Astrocyte of the hippocampus (primary cell): ENCODE results near the gene VMAC.
"Not testable (repeated sequence)": the region's sequence is repeated elsewhere in the genome, so short reads cannot be mapped to it uniquely, and the experiment has no call there.

Experiments
- DNase-seq: peaks from one replicate; pipeline ENCODE4 v3.0.0; 2011; ENCODE audit warnings: low read depth, low spot score

The VMAC gene

DNA sequence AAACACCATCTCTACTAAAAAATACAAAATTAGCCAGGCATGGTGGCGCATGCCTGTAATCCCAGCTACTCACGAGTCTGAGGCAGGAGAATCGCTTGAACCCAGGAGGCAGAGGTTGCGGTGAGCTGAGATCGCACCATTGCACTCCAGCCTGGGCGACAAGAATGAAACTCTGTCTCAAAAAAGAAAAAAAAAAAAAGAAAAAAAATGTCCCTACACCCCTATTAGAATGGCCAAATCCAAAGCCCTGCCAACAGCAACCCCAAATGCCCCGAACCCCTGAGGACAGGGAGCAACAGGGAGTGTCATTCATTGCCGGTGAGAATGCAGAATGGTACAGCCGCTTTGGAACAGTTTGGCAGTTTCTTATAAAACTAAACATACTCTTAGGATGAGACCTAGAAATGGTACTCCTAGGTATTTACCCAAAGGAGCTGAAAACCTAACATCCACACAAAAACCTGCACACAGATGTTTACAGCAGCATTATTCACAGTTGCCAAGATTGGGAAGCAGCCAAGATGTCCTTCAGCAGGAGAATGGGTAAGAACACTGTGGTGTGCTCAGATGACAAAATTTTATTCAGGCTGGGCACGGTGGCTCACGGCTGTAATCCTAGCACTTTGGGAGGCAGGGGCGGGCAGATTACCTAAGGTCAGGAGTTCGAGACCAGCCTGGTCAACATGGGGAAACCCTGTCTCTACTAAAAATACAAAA lies 21.4 kb upstream of the VMAC start:
- DNase-seq: not testable (repeated sequence)

DNA sequence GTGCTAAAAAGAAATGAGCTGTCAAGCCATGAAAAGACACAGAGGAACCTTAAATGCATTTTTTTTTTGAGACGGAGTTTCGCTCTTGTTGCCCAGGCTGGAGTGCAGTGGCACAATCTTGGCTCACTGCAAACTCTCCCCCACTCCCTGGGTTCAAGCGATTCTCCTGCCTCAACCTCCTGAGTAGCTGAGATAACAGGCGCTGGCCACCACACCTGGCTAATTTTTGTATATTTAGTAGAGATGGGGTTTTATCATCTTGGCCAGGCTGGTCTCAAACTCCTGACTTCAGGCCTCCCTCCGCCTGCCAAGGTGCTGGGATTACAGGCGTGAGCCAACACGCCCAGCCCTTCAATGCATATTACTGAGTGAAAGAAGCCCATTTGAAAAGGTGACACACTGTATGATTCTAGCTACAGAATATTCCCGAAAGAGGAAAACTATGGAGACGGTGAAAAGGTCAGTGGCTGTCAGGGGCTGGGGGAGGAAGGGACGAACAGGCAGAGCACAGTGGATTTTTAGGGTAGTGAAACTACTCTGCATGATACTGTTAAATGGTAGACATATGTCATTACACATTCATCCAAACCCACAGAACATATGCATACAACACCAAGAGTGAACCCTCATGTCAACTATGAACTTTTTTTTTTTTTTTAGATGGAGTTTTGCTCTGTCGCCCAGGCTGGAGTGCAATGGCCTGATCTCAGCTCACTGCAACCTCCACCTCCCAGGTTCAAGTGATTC lies 20.4 kb upstream of the VMAC start:
- DNase-seq: not testable (repeated sequence)

DNA sequence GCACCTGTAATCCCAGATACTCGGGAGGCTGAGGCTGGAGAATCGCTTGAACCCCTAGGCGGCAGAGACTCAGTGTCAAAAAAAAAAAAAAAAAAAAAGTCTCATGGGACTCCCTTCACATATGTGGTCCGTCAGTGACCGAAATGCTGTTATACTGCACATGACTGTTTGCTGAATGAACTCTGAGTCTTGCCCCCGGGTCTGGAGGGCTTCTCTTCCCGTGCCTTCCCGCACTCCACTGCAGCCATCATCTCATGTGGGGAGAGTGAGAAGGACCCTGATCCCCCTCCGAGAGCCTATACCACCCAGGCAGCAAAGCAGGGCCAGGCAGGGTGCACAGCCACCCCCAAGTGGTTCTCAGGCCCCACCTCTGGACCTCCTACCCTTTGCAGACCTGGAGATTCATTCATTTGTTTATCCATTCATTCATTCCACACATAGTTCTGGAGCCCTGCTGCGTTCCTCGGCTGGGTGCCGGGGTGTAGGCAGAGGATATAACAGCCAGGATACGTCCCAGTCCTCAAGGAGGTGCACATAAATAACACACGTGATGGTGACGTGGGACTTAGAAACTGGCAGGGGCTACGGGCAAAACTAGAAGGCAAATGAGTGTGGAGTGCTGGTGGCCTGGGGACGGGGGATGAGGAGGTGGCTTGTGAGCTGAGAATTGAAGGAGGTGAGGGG lies 15.2 kb upstream of the VMAC start:
- no peak for DNase-seq

DNA sequence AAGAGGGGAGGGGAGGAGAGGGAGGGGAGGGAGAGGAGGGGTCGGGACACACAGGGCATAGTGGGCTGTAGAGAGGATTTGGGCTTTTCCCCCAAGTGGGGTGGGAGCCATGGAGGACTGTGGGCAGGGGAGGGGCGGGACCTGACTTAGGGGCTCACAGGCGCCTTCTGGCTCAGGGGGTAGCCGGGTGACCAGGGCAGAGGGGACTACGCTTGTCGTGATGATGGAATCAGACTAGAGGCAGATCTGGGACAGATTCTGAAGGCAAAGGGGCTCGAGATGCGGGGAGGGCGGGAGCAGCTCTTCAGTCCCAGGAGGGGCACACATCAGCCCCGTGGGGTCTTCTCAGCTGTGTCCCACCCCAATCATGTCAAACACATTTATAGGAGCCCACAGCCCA lies 14.6 kb upstream of the VMAC start:
- DNase-seq: no peak

DNA sequence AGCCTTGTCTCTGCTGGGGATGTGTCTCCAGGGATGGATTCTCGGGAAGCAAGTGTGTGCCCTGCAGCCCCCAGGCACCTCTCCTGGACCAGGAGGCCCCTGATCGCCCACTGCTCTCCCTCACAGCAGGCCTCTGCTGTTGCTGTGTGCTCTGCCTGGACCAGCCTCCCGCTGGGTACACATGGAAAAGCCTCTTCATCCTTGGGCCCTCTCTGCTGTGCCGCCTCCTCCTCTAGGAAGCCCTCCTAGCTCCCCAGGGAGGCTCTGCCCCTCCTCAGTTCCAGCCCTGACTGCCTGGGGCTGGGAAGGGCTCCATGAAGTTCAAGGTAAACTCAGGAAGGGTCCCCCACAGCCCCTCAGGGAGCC lies 13.1 kb upstream of the VMAC start:
- DNase-seq: no peak

DNA sequence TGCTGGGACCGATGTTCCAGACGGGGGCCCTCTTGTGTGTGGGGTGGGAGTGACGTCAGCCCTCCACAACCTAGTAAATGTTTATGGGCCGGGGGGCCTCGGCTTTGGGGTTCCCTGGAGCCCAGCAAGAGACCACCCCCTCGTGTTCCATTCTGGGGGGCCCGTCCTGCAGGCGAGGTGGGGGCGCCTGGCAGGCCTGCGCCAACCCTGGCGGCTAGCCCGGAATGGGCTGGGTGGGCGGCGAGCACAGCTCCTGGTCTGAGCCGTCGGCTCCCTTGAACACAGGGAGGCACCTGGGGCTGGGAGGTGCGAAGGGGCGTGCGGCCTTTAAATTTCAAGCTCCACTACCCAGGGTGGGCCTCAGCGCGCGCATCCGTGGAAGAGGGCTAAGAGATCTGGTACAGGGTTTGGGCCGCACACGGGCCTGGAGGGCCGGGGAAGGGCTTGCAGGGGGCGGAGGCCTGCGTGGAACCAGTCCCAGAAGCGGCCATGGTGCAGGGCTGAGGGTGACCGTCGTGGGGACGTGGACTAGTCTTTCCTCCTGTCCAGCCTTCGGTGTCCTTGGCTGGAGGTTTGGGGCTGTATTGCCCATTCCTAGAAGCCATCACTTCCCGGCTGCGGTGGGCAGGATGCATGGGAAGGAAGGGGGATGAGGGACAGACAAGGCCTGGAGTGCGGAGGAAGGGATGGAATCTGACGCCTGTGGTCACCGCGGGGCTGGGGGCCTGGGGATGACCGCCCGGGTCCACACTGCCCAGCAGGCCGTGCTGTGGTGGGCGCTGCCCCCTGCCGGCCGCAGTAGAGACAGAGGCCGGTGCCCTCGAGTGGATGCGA lies 12.5 kb upstream of the VMAC start:
- peak; percentile 77 for DNase-seq

DNA sequence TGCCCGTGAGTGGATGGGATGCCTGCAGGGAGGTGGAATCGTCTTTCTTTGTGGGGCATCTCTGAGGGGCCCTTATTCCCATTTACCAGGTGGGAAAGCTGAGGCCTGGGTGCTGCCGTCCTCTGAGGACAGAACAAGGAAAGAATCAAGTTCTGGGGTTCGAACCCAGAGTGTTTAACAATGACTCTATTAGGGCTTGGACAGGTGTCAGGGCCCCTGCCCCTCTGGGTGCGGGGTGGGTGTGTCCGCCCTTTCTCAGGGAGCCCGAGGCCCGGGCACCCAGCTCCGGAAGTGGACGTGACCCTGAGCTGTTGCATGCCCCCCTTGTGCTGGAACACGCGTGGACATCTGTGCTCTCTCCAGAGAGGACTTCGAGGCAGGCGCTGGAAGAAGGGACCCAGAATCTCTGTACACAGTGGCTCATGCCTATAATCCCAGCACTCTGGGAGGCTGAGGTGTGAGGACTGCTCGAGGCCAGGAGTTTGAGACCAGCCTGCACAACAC lies 11.8 kb upstream of the VMAC start:
- no peak for DNase-seq

DNA sequence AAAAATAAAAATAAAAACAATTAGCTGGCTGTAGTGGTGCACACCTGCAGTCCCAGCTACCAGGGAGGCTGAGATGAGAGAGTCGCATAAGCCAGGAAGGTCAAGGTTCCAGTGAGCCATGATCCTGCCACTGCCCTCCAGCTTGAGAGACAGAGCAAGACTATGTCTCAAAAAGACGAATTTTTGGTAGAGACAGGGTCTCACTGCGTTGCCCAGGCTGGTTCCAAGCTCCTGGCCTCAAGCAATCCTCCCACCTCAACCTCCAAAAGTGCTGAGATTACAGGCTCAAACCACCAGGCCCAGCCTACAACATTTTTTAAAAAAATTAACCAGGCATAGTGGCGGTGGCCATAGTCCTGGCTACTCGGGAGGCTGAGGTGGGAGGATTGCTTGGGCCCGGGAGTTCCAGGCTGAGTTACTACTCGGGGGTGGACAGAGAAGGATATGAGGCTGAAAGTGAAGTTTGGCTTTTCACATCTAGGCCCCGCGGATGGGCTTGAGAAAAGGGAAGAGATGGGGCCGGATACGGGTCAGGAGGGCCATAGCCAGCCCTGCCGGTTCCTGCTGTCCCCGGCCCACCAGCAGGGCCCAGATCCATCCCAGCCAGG lies 11.3 kb upstream of the VMAC start:
- no peak for DNase-seq

DNA sequence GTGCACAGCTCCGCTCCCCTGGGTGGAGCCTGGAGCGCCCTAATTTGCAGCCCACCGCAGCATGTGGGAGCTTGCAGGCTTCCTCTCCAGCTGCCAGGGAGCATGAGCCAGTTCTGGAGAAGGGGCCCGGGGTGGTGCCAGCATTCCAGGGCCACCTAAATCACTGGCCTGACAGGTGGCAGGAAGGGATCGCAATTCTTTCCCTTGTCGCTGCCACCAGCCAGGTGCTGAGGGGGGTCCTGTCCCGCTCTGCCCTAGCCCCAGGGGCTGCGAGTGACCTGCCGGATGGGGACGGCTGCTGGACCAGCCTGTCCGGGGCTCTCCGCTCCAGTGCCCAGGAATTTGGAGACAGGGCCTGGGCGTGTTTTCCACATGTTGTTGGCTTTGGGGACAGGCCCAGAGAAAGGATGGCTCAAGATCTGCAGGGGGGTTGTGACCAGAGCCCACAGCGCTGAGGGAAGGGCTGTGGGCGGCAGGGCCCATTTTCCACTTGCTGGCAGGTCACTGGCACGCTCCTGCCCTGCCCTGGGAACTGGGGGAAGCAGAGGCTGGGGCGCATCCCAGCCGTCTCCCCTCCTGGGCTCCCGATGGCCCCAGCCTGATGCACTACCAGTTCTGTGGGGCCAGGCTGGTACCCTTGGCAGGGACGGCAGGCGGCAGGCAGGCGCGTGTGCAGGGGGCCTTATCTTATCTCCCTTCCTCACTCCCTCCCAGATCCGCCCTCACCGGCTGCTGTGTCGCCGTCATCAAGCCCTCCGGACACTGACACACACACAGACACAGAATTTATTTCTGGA lies 10.6 kb upstream of the VMAC start:
- no peak for DNase-seq

DNA sequence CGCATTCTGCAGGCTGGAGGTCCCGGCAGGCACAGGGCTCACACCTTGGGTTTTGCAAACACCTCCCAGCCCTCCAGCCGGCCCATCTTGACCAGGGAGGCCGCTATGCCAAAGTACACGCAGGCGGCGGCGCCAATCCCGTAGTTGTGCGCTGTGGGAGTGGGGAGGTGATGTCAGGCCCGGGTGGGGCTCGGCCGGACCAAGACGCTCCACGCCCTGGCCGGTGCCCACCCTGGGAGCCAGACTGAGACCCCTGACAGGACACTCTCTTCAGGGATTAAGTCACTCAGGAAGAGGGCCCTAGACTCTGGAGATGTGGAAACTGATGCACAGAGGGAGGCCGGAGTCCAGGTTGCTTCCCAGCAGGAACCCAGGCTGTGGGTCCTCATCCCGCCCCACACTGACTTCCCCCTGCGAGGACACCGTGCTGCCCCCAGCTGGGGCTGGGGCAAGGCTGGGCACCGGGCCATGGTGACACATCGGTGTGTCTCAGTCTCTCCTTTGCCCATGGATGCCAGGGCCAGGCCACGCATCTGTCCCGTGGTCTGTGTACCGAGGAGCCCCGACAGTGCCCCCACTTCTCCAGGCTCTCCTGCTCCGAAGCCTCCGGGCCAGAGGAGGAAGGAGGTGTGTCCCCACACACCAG lies 9.8 kb upstream of the VMAC start:
- no peak for DNase-seq

DNA sequence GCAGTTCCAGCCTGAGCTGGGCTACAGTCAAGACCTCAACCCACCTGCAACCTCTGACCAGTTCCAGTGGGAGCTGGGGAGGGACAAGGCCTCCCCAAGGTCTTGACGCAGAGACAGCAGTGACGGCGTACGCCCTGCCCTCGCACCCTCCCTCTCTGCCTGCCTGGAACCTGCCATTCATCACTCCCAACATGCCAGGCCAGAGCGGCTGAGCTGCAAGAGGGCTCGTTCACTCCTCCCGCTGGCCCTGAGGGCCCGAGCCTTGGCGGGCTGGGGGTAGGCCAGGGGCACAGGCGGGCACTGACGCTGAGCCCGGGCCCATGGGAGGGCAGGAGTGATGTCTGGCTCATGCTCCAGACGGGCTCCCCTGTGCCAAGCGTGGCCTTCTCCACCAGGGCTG lies 9.3 kb upstream of the VMAC start:
- no peak for DNase-seq

DNA sequence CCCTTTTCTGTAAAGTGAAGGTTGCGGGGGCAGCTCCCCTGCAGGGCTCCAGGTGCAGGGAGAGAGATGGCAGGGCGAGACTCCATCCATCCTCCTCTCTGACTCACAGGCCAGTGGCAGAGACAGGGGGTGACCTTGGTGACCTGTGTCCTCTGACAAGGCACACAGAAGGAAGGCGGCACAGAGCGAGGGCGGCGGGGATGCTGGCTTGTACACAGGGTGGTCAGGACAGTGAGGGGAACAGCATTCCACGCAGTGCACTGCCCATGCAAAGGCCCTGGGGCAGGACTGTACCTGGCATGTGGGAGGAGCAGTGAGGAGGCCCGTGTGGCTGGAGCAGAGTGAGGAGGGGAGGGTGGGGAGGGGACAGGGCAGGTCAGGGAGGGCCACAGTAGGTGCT lies 8.8 kb upstream of the VMAC start:
- DNase-seq: no peak

DNA sequence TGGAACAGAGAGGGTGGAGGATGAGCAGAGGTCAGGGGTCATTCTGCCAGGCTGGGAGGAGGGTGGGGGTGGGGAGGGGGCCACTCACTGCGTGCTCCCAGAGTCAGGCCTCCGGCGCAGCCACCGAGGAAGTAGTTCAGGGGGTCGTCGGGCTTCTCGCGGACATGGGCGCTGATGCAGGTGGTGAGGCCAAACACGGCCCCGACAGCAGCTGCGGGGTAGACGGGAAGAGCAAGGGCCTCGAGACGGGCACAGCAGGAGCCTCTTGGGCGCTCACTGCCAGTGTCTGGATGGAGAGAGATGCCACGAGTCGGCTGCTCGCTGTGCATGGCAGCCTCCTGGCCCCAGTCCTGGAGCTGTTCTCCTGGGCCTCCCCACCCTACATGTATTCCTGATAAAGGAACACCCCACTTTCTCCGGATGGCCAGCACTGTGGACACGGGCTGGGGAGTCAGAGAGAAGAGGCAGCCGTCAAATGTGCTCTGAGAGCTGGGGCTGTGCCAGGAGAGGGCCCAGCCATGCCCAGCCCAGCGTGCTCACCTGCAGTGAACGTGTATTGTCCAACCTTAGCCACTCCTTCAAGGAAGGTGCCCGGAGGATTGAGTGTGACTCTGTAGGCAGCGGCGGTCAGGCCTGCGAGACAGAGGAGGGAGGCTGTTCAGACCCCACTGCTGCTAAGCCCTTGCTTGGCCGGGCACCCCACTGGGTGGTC lies 8.2 kb upstream of the VMAC start:
- DNase-seq: no peak

DNA sequence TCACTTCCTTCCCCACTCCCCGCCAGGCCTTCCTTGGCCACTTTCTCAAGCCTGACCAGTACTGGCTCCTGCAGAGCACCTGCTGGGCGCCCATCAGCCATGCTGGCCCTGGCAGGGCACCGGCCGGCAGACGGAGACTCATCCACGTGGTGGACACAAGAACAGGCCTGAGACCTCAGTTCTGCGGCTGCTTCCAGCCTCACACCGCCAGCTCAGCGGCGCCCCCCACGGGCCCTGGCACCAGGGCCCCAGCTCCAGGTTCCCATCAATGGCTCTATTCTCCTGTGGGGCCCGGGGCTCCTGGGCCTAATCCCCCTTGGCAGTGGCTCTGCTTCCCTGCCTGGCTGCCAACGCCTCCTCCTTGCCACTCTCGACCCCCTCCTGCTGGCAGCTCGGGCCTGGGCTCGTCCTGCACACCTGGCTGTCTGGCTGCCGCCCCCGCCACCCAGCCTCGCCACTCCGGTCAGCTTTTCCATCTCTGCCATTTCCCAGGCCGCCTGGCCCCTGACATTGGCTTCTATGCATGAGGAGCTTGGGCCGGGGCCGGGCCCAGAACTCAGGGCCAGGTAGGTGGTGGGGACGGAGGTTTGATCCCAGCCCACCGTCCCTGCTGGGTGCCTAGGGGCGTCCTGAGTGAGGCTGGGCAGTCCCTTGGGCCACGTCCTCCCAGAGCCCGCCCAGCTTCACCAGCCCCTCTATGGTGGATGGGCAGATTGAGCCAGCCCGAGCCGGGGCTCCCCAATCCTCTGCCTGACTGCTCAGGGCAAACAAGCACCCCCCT lies 7.3 kb upstream of the VMAC start:
- no peak for DNase-seq

DNA sequence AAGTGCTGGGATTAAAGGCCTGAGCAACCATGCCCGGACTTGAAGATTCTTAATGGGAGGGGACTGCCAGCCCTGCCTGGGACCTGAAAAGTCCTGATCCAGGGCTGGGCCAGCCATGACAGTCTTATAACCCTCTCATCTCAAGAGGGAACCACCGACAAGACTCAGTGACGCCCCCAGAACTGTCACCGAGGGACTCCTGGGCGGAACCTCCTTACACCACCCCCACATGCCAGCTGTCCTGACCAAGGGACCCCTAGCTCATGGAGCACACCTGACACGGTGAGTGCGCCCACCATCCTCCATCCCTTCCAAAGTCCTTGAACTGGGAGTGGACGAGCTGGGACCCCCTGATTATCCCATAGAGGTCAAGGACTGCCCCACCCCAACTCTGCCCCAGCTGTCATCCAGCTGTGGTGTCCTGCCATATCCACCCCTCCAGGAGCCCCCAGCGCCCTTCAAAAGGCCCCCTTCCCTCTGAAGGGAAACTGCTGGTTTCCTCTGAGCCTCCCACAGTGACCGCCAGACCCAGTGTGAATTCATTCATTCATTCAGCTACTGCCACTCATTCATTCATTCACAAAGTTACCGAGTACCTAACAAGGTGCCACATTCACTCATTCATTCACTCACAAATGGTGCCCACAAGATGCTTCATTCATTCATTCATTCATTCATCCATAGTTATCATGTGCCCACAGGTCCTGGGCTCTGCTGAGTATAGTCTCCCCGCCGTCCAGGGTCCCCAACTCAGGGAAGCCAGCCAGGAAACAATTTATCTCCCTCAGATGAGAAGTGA lies 4.7 kb upstream of the VMAC start:
- no peak for DNase-seq

DNA sequence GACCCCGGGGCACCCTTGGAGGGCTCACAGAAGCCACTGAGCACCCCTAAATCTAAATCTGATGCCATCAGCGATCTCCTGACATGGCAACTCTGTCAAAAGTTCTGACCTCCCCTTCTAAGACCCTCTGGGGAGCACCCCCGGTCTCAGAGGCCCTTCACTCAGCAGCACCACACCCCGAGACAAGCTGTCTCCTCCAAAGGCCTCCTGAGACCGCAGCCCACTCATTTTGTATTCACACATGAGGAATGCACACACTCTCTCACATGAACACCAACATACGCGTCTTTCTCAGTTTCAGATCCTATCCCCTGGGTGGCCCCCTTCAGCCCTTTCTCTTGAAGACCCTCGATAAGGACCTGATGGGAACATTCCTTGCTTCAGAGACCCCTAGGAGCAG lies 3.7 kb upstream of the VMAC start:
- DNase-seq: no peak

DNA sequence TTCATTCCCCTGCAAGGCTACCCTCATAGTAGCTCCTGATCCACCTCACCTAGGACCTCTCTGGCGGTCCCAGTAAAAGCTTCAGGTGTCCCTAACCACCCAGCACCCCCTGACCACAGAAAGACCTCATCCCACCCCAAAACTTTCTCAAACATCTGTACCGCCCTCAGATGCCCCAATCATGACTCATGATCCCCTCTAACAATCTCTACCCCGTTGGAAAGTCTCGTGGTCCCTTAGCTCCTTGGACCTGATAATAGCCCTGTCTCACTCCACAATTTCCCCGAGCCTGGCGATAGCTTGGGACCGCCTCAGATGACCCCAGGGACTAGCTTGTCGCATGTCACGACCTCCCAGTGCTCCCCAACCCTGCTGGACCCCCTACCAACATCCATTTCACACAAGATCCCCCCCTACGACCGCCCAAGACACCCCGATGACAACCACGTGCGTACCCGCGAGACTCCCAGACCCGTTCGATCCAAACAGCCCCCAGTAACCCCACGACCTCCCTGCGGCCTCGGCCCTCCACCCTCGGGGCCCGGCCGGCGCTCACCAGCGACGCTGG lies 1.5 kb upstream of the VMAC start:
- peak; percentile 56 for DNase-seq
